ENCODE data around the gene LHFPL6. TPM values are rescaled to one million over a fixed set of nuclear protein-coding genes. Genes with fewer than 3 reads are reported as not detected.

LHFPL6 gene
- total RNA-seq (2014; rRNA removed; shearing (Covaris generic)) (5.2 and 9.5 TPM in 2 replicates), polyA plus RNA-seq (2016; fragmentation: Nextera tagmentation; extraction: Ambion mirVana) (7.1 and 7.8 TPM in 2 replicates)
- long read RNA-seq: 0 reads

DNA sequence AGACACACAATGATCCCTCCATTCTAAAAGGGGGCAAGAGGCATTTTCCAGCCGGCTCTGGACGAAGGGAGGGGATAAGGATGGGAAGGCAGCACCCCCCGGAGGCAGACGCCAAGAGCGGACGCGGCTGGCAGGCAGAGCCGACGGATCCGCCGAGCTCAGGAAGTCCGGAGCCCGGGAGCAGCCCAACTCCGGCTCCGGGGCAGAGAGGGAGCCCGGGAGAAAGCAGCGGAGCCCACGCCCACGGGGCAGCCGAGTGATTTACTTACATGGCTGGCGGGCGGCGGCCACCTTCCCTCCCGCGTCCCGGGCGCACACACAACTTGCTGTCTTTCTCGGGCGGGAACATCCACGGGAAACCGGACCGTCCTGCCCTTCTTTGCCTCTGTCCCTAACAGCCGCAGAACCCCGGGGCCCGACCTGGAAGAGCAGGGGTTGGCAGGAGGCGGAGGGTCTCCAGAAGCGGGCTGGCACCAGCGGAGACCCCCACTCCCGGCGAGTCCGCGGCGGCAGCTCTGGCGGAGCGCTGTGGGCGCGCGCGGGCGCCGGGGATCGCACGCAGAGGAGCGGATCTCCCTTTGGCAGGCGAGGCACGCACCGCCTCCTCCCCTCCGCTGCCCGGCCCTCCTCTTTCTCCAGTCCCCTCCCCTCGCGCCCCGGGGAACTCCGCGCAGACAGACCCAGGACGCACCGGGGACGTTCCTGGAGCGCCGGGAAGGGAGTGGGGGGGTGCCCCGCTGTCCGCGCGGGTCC, at the start of gene LHFPL6:
TSS of gene LHFPL6 (minus strand) at position 580 of the 753 bp plus-strand sequence.
- Histone ChIP-seq H3K36me3 (ENCODE audit: insufficient read depth) (no peaks in the 10 kb centered on the region), H3F3A (replicated peaks; ENCODE audit: low read depth) (no peaks in the 10 kb centered on the region), H3K27ac (ENCODE audit: low read depth) (no peak within 1 kb of the TSS), H3K27me3 (ENCODE audit: insufficient read depth) (peaks cover 45% of the 10 kb centered on the region), H3K4me2 (peak within 1 kb of the TSS; percentile 97), H3K9me2 (ENCODE audit: insufficient read depth) (no peaks in the 10 kb centered on the region), H3K4me3 (peak within 1 kb of the TSS; percentile 91), H3K4me1 (ENCODE audit: insufficient read depth) (peaks cover 12% of the 10 kb centered on the region), H2AFZ (peak within 1 kb of the TSS; percentile 98), H4K20me1 (replicated peaks; ENCODE audit: insufficient read depth) (no peaks in the 10 kb centered on the region), H3K79me2 (replicated peaks; ENCODE audit: insufficient read depth) (no peaks in the 10 kb centered on the region)
- no peaks in the 10 kb centered on the region; the same call in 2 of the 3 replicates for H3K36me3 Mint-ChIP-seq (ENCODE audit: low read depth)
- no peak within 1 kb of the TSS for H3K27ac Mint-ChIP-seq
- peak within 1 kb of the TSS; percentile 91 for H3K4me3 Mint-ChIP-seq
- peak; percentile 91 for ATAC-seq
- no peaks in the 10 kb centered on the region; the same call in 2 of the 3 replicates for H3K9me3 Mint-ChIP-seq
- H3K27me3 Mint-ChIP-seq (ENCODE audit: insufficient read depth, low read depth, poor library complexity): peaks cover 26% of the 10 kb centered on the region
- peaks cover 17% of the 10 kb centered on the region for H3K4me1 Mint-ChIP-seq
- peak; percentile 88 for DNase-seq (ENCODE audit: low spot score)
- TF ChIP-seq, protein P1, sequence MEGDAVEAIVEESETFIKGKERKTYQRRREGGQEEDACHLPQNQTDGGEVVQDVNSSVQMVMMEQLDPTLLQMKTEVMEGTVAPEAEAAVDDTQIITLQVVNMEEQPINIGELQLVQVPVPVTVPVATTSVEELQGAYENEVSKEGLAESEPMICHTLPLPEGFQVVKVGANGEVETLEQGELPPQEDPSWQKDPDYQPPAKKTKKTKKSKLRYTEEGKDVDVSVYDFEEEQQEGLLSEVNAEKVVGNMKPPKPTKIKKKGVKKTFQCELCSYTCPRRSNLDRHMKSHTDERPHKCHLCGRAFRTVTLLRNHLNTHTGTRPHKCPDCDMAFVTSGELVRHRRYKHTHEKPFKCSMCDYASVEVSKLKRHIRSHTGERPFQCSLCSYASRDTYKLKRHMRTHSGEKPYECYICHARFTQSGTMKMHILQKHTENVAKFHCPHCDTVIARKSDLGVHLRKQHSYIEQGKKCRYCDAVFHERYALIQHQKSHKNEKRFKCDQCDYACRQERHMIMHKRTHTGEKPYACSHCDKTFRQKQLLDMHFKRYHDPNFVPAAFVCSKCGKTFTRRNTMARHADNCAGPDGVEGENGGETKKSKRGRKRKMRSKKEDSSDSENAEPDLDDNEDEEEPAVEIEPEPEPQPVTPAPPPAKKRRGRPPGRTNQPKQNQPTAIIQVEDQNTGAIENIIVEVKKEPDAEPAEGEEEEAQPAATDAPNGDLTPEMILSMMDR (conservative IDR thresholded peaks at IDR 0.05; ENCODE audit: low read depth in 2 of 2): peak; percentile 56 to 68
- TF ChIP-seq ZNF331 (CRISPR knock-in tag; IDR thresholded peaks at IDR 0.05; ENCODE audit: low read depth) (no peak), ZNF114 (CRISPR knock-in tag; IDR thresholded peaks at IDR 0.05) (no peak)

DNA sequence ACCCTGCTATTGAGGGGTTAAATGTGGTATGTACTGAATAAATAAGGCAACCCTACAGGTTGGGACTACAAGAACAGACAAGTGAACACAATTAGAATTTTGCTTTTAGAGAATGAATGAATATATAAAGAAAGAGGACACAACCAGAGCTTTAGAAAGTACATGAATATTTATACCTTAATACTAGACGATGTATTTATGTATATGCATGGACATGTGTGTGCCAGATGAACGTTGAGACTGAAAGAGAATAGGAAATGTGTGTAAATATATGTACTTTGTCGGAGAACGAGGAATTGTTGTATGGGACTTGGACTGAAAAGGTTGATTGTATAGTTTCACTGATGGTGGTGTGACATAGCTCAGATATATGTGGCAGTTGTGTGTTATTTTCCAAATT, 43.1 kb upstream of the LHFPL6 start:
- no peak for ATAC-seq
- H3K27me3 Mint-ChIP-seq (ENCODE audit: insufficient read depth, low read depth, poor library complexity): peaks cover 2% of the 10 kb centered on the region
- H3K27me3 ChIP-seq (ENCODE audit: insufficient read depth): no peaks in the 10 kb centered on the region
- TF ChIP-seq NANOG (IDR thresholded peaks at IDR 0.05; ENCODE audit: borderline replicate concordance) (no peak), ZNF331 (CRISPR knock-in tag; IDR thresholded peaks at IDR 0.05; ENCODE audit: low read depth) (no peak), REST (IDR thresholded peaks at IDR 0.05; ENCODE audit: unreplicated experiment) (no peak), CREB1 (CRISPR knock-in tag; IDR thresholded peaks at IDR 0.05; ENCODE audit: low read depth) (no peak), POLR2AphosphoS5 (IDR thresholded peaks at IDR 0.05; ENCODE audit: low read depth) (no peak), ETS1 (IDR thresholded peaks at IDR 0.05) (no peak)
- TF ChIP-seq, protein P1 (conservative IDR thresholded peaks at IDR 0.05; ENCODE audit: low read depth in 2 of 2): no peak

More for the DNA sequence above, 43.1 kb upstream of the LHFPL6 start:
- Mint-ChIP-seq H3K4me3 (no peak overlapping the region), H3K36me3 (ENCODE audit: low read depth) (no peaks in the 10 kb centered on the region), H3K9me3 (no peaks in the 10 kb centered on the region), H3K4me1 (no peaks in the 10 kb centered on the region), H3K27ac (no peak overlapping the region)
- H3K27ac ChIP-seq (ENCODE audit: low read depth): no peak overlapping the region
- no peaks in the 10 kb centered on the region for H4K20me1 ChIP-seq (replicated peaks; ENCODE audit: insufficient read depth)
- no peaks in the 10 kb centered on the region for H3K9me2 ChIP-seq (ENCODE audit: insufficient read depth)
- no peaks in the 10 kb centered on the region for H3F3A ChIP-seq (replicated peaks; ENCODE audit: low read depth)
- no peaks in the 10 kb centered on the region for H3K4me1 ChIP-seq (ENCODE audit: insufficient read depth)
- no peak overlapping the region for H3K4me2 ChIP-seq
- no peaks in the 10 kb centered on the region for H3K79me2 ChIP-seq (replicated peaks; ENCODE audit: insufficient read depth)
- no peaks in the 10 kb centered on the region for H3K36me3 ChIP-seq (ENCODE audit: insufficient read depth)
- H2AFZ ChIP-seq: no peak overlapping the region
- no peak for DNase-seq (ENCODE audit: low spot score)
- no peak overlapping the region for H3K4me3 ChIP-seq

Measured in GM23338 (cell line).